RCC 7860 (cell line): Measurements from ENCODE around the gene KCNA10.
A peak's percentile ranks its signal among the peaks of the same experiment; 100 is the strongest.

ENCODE experiments used
- DNase-seq: peaks from one replicate; pipeline ENCODE4 v3.0.0-alpha.2; 2015; ENCODE audit warnings: low spot score
- FAIRE-seq: peaks from 2 replicates; lab custom pipeline; 2012; peaks lifted over from hg19 to GRCh38; lab: Jason Lieb, UNC

Gene KCNA10

GRCh38 chr1:110480356-110481096 is 38.4 kb downstream of the KCNA10 start:
- no peak for DNase-seq
- no peak for FAIRE-seq

- FAIRE-seq (no peak), DNase-seq (no peak)
Observed at GRCh38 chr1:110478886-110479285, 40.1 kb downstream of the KCNA10 start.

GRCh38 chr1:110477967-110478640 is 40.9 kb downstream of the KCNA10 start:
- FAIRE-seq (no peak), DNase-seq (no peak)

GRCh38 chr1:110477445-110477957 is 41.5 kb downstream of the KCNA10 start:
- FAIRE-seq (no peak), DNase-seq (no peak)

DNA sequence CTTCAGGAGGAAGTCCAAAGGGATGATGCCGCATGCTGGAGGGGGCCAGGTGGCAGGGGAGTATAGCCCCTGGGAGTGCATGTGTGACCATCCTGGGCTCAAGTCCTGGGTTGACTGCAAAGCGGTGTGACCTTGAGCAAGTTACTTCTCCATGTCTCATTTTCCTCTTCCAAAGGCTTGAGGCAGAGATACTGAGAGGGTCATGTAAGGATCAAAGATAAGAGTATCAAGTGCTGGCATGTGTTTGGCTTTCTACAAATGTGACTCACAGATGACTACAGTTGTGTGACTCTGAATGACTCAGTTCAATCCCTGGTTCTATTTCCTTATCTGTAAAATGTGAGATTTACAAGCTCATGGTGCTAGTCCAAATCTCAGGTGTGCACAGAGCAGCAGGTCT is 41.9 kb downstream of the KCNA10 start:
- DNase-seq, result peak; percentile 87

GRCh38 chr1:110476028-110476765 is 42.8 kb downstream of the KCNA10 start:
- FAIRE-seq (no peak), DNase-seq (no peak)

More for the DNA sequence above, 41.9 kb downstream of the KCNA10 start:
- FAIRE-seq, result peak; percentile 94

DNA sequence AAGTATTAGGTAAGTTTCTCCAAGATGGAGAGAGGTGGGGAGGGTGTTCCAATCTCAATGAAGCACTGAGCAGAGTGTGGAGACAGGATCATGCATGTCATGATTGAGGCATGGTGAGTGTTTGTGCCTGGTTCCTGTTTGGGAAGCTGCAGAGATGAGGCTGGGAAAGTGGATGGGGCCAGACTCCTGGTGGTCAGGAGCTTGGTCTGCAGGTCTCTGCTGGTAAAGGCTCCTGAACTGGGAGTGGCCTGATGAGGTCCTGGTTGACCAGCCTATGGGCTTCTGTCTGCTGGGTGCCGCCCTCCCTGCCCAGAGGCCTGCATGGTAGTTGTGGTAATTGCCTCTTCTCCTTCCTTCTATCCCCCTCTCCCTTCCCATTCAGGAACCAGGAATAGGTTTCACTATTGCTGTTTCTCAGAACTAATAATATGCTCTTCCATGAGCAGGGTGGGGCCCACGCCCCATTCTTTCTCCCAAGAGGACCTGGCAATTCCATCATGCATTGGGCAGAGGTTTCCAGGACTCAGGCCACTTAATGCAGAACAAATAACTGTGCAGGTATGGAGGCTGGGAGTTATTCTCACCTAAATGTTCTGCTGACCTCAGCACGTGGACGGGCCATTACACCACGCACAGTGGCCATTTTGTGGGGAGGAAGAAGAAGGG is 43.5 kb downstream of the KCNA10 start:
- FAIRE-seq, result no peak
- no peak for DNase-seq

DNA sequence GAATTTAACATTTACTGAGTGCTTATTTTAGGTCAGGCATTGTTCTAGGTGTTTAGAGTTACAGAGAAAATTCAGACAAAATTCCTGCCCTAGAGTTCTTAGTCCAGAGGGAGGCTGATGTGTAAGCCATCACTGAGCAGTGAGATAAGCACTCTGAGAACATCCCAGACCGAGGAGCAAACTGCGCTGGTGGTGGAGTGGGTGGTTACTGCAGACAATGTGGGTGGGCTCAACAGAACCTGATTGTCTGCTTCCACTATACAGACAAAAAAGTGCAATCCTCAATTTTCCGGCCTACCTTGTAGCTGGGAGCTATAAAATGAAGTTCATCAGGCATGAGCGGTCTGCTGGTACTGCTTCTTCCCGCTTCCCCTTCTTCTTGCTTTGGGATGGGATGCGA is 44.5 kb downstream of the KCNA10 start:
- DNase-seq (no peak), FAIRE-seq (no peak)

DNA sequence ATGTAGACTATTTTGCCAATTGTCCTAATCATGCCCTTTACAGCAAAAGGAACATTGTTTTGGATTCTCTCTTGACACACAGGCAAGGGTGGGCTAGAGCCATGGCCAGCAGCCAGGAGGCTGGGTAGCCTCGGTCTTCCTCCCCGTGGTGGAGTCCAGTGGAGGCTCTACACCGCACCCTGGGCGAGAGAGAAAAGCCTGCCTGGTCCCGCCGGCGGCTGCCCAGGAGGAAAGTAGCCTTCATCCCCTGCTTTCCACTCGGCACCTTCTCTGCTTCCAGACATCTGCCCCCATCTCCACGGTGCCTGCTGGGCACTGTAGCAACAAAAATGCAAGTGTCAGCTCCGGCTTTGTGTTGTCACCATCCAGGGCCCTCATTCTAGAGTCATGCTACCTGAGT is 46.4 kb downstream of the KCNA10 start:
- DNase-seq, result no peak

GRCh38 chr1:110471131-110471530 is 47.8 kb downstream of the KCNA10 start:
- no peak for FAIRE-seq
- no peak for DNase-seq

More for the DNA sequence above, 46.4 kb downstream of the KCNA10 start:
- no peak for FAIRE-seq
